ENCODE results near the gene NCAM1. TPM values are rescaled to one million over a fixed set of nuclear protein-coding genes. Genes with fewer than 3 reads are reported as not detected.

The NCAM1 gene
- total and polyA plus RNA-seq, 9 of the 15 experiments (the other 6 are each of a cell fraction or from before 2014, with no cell fraction given): 0.09 to 0.23 TPM; not detected in 7

DNA sequence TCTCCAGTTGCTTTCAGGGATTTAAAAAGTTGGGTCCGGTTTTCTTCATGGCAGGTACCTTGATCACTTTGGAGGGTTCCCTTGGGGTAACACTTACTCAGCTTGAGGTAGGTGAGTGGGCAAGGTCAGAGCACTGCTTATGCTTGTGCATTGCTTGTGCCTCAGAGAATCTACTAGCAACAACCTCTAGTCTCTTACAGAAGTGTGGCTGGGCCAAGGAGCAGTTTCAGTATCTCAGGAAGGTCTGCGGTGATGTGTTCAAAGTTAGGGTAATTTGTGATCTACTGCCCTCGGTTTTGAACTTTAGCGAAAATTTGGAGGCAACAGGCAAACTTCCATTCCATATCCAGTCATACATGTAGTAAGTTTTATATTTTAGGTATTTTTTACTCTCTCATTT is 62.8 kb downstream of the NCAM1 start:
- in situ Hi-C loops (cut with MboI) (no loop called here), intact Hi-C loops (cut with micrococcal nuclease) (no loop called here)
- BruUV-seq (replicated peaks): no TSS peak
- Histone ChIP-seq H3K9me1 (ENCODE audit: control insufficient read depth, insufficient read depth, low read length) (no peaks in the 10 kb centered on the region), H3K4me1 (replicated peaks in 1 of 2; ENCODE audit: control insufficient read depth in 2 of 2, insufficient read depth in 2 of 2, low read length in 2 of 2) (no peaks in the 10 kb centered on the region), H4K20me1 (replicated peaks; ENCODE audit: control insufficient read depth, insufficient read depth, low read length) (no peaks in the 10 kb centered on the region), H3K4me2 (ENCODE audit: insufficient read depth, low read length) (no peak overlapping the region), H2AFZ (ENCODE audit: low read depth, low read length) (no peak overlapping the region), H3K9me3 (replicated peaks; ENCODE audit: control insufficient read depth, insufficient read depth, low read depth, low read length) (no peaks in the 10 kb centered on the region), H3K27me3 (ENCODE audit: control insufficient read depth in 2 of 2, insufficient read depth in 2 of 2, low read length in 2 of 2) (no peaks in the 10 kb centered on the region), H3K36me3 (ENCODE audit: control insufficient read depth, insufficient read depth, low read length) (no peaks in the 10 kb centered on the region), H3K4me3 (no peak overlapping the region), H3K27ac (ENCODE audit: extremely low read depth, low read depth, low read length) (no peak overlapping the region), H3K79me2 (ENCODE audit: control insufficient read depth, insufficient read depth, low read length) (no peaks in the 10 kb centered on the region), H3K9ac (ENCODE audit: insufficient read depth in 1 of 2, low read depth in 2 of 2, low read length in 2 of 2) (no peak overlapping the region)
- ChIA-PET CTCF (ENCODE audit: low intra/inter-chr PET ratio) (no interaction called here), POLR2A (no interaction called here)
- FAIRE-seq (no peak), DNase-seq (ENCODE audit: extremely low read depth in 1 of 4, low spot score in 3 of 4) (no peak), ATAC-seq (no peak)
- 0% methylated on average over 4 of the region's 4 CpGs for WGBS (ENCODE audit: insufficient coverage, low coverage, missing lambda C conversion rate)
- TF ChIP-seq STAT5A (IDR thresholded peaks at IDR 0.05; ENCODE audit: borderline replicate concordance, low read length) (no peak), OTX1 (CRISPR knock-in tag; IDR thresholded peaks at IDR 0.05) (no peak), ZSCAN32 (CRISPR knock-in tag; IDR thresholded peaks at IDR 0.05) (no peak), MED1 (CRISPR knock-in tag; IDR thresholded peaks at IDR 0.05; ENCODE audit: borderline replicate concordance) (no peak), ZNF444 (CRISPR knock-in tag; IDR thresholded peaks at IDR 0.05) (no peak), SRF (CRISPR knock-in tag; IDR thresholded peaks at IDR 0.05) (no peak), EP300 (IDR thresholded peaks at IDR 0.05; ENCODE audit: low read length) (no peak), PTBP1 (IDR thresholded peaks at IDR 0.05; ENCODE audit: low read depth, low read length) (no peak), SUPT5H (IDR thresholded peaks at IDR 0.05) (no peak), MTF1 (CRISPR knock-in tag; IDR thresholded peaks at IDR 0.05; ENCODE audit: borderline replicate concordance) (no peak), NR2F6 (CRISPR knock-in tag; IDR thresholded peaks at IDR 0.05) (no peak), ZNF764 (CRISPR knock-in tag; IDR thresholded peaks at IDR 0.05; ENCODE audit: low read depth) (no peak), RBM39 (optimal IDR thresholded peaks at IDR 0.05; ENCODE audit: low read depth, low read length) (no peak), ZC3H4 (CRISPR knock-in tag; IDR thresholded peaks at IDR 0.05; ENCODE audit: borderline replicate concordance) (no peak), NR2C2 (CRISPR knock-in tag; IDR thresholded peaks at IDR 0.05) (no peak), NR2C2 (tag; IDR thresholded peaks at IDR 0.05) (no peak)
- TF ChIP-seq, protein P1, sequence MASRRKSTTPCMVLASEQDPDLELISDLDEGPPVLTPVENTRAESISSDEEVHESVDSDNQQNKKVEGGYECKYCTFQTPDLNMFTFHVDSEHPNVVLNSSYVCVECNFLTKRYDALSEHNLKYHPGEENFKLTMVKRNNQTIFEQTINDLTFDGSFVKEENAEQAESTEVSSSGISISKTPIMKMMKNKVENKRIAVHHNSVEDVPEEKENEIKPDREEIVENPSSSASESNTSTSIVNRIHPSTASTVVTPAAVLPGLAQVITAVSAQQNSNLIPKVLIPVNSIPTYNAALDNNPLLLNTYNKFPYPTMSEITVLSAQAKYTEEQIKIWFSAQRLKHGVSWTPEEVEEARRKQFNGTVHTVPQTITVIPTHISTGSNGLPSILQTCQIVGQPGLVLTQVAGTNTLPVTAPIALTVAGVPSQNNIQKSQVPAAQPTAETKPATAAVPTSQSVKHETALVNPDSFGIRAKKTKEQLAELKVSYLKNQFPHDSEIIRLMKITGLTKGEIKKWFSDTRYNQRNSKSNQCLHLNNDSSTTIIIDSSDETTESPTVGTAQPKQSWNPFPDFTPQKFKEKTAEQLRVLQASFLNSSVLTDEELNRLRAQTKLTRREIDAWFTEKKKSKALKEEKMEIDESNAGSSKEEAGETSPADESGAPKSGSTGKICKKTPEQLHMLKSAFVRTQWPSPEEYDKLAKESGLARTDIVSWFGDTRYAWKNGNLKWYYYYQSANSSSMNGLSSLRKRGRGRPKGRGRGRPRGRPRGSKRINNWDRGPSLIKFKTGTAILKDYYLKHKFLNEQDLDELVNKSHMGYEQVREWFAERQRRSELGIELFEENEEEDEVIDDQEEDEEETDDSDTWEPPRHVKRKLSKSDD (conservative IDR thresholded peaks at IDR 0.05; ENCODE audit: low read length): no peak
- TF ChIP-seq, protein P2, sequence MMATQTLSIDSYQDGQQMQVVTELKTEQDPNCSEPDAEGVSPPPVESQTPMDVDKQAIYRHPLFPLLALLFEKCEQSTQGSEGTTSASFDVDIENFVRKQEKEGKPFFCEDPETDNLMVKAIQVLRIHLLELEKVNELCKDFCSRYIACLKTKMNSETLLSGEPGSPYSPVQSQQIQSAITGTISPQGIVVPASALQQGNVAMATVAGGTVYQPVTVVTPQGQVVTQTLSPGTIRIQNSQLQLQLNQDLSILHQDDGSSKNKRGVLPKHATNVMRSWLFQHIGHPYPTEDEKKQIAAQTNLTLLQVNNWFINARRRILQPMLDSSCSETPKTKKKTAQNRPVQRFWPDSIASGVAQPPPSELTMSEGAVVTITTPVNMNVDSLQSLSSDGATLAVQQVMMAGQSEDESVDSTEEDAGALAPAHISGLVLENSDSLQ (IDR thresholded peaks at IDR 0.05): no peak

Measured in K562 (cell line).